ENCODE measurements around the gene FGD2.

Gene FGD2

DNA sequence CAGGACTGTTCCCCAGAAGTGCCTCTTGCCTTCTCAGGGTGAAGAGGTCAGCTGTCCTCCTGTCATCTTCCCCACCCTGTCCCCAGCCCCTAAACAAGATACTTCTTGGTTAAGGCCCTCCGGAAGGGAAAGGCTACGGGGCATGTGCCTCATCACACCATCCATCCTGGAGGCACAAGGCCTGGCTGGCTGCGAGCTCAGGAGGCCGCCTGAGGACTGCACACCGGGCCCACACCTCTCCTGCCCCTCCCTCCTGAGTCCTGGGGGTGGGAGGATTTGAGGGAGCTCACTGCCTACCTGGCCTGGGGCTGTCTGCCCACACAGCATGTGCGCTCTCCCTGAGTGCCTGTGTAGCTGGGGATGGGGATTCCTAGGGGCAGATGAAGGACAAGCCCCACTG, 41.1 kb upstream of the FGD2 start:
- Histone ChIP-seq H3K4me3 (ENCODE audit: low read depth, low read length) (no peak overlapping the region), H3K27me3 (ENCODE audit: control insufficient read depth, insufficient read depth, low read length) (no peaks in the 10 kb centered on the region), H3K4me1 (ENCODE audit: control insufficient read depth, insufficient read depth, low read length) (peaks cover 2% of the 10 kb centered on the region; the same call in 1 of the 2 replicates), H3K9me3 (ENCODE audit: control insufficient read depth, insufficient read depth, low read length) (no peaks in the 10 kb centered on the region), H3K9ac (ENCODE audit: low read depth, low read length) (no peak overlapping the region), H3K36me3 (ENCODE audit: control insufficient read depth, insufficient read depth, low read length) (peaks cover 26% of the 10 kb centered on the region), H3K27ac (ENCODE audit: low read depth, low read length) (no peak overlapping the region)

DNA sequence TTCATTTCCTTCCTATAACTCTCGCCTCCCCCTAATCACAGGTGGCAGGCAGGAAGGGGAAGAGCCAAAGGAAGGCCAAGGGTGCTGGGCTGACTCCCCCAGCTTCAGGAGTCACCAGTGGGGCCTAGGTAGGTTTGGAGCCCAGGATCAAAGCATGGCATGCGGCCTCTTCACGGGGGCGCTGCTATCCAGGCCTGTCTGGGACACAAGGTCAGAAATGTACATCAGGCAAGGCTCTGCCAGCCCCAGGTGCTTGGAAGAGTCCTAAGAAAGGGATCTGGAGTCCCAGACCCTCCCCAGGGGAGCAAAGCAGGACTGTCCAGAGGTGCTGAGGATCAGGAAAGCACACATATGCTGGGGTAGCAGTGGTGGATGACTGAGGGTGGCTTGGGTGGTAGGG, 40.5 kb upstream of the FGD2 start:
- Histone ChIP-seq H3K4me3 (ENCODE audit: low read depth, low read length) (no peak overlapping the region), H3K27me3 (ENCODE audit: control insufficient read depth, insufficient read depth, low read length) (no peaks in the 10 kb centered on the region), H3K27ac (ENCODE audit: low read depth, low read length) (no peak overlapping the region), H3K9ac (ENCODE audit: low read depth, low read length) (no peak overlapping the region), H3K36me3 (ENCODE audit: control insufficient read depth, insufficient read depth, low read length) (peaks cover 31% of the 10 kb centered on the region), H3K9me3 (ENCODE audit: control insufficient read depth, insufficient read depth, low read length) (no peaks in the 10 kb centered on the region), H3K4me1 (ENCODE audit: control insufficient read depth, insufficient read depth, low read length) (peaks cover 2% of the 10 kb centered on the region; the same call in 1 of the 2 replicates)

DNA sequence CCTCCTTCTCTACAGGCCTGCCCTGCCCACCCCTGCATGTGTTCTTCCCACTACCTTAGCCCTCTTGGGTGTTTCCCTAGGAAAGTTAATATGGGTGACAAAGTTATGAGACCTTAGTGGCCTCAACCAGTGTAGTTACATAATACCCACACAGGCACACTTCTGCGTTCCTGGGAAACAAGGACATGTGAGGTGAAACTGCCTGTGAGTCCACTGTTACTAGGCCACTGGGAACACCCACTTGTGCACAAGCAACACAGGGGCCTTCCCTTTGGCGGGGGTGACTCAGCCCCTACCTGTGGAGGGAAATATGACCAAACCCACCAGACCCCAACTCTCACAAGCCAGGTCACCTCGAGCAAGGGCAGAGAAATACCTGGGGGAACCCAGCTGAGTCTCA, 38.2 kb upstream of the FGD2 start:
- no peaks in the 10 kb centered on the region for H3K9me3 ChIP-seq (ENCODE audit: control insufficient read depth, insufficient read depth, low read length)
- H3K4me1 ChIP-seq (ENCODE audit: control insufficient read depth, insufficient read depth, low read length): peaks cover 2% of the 10 kb centered on the region; the same call in 1 of the 2 replicates
- peaks cover 55% of the 10 kb centered on the region for H3K36me3 ChIP-seq (ENCODE audit: control insufficient read depth, insufficient read depth, low read length)
- no peak overlapping the region for H3K27ac ChIP-seq (ENCODE audit: low read depth, low read length)
- H3K9ac ChIP-seq (ENCODE audit: low read depth, low read length): no peak overlapping the region
- no peak overlapping the region for H3K4me3 ChIP-seq (ENCODE audit: low read depth, low read length)
- no peaks in the 10 kb centered on the region for H3K27me3 ChIP-seq (ENCODE audit: control insufficient read depth, insufficient read depth, low read length)

DNA sequence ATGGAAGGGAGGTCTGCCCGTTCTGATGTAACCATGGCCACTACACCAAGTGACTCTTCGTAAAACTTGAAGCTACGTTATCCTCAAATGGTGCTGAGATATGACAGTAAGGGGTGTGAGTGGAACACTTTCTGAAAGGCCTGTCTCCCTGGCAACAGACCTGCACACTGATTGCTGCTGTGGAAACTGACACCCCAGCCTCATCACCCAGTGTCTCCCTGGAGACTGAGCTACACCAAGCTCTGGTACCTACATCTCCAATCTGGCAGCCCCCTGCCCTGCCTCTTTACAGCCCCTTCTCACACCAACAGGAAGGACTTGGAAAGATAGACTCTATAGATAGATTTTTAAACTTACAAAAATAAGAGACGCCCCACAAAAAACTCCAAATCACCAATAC, 37.7 kb upstream of the FGD2 start:
- H3K4me1 ChIP-seq (ENCODE audit: control insufficient read depth, insufficient read depth, low read length): peaks cover 2% of the 10 kb centered on the region; the same call in 1 of the 2 replicates
- H3K9me3 ChIP-seq (ENCODE audit: control insufficient read depth, insufficient read depth, low read length): no peaks in the 10 kb centered on the region
- no peak overlapping the region for H3K27ac ChIP-seq (ENCODE audit: low read depth, low read length)
- H3K27me3 ChIP-seq (ENCODE audit: control insufficient read depth, insufficient read depth, low read length): no peaks in the 10 kb centered on the region
- no peak overlapping the region for H3K4me3 ChIP-seq (ENCODE audit: low read depth, low read length)
- no peak overlapping the region for H3K9ac ChIP-seq (ENCODE audit: low read depth, low read length)
- peaks cover 60% of the 10 kb centered on the region for H3K36me3 ChIP-seq (ENCODE audit: control insufficient read depth, insufficient read depth, low read length)

DNA sequence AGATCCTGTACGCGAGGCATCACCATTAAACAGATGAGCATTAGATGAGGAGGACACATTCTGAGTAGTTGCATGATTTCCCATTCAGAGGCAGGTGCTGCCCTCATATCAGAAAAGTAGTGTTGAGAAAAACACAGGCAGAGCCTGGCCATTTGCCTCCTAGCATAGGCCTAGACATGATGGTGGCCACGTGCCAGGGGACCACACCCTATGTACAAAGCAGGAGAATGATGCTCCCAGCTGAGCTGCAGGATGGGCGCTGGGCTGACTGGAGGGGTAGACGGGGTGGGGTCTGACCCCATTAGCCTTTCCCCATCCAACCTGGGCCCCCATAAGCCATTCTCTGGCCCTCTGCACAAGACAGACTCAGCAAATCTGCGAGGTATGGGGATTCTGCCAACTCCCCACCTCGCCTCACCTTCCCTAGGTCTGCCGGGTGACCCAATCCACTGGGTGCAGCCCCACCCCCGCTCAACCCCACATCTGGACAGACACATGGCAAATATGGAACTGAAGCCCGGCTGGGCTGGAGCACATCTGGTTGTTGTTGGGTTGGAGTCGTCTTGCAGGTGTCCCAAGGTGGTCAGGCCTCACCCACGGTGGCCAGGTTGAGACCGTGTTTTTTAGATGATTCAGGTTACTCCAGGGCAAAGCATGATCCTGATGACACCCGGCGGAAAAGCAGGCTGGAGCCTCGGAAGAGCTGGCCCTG, 37.0 kb upstream of the FGD2 start:
- no peak overlapping the region for H3K9ac ChIP-seq (ENCODE audit: low read depth, low read length)

DNA sequence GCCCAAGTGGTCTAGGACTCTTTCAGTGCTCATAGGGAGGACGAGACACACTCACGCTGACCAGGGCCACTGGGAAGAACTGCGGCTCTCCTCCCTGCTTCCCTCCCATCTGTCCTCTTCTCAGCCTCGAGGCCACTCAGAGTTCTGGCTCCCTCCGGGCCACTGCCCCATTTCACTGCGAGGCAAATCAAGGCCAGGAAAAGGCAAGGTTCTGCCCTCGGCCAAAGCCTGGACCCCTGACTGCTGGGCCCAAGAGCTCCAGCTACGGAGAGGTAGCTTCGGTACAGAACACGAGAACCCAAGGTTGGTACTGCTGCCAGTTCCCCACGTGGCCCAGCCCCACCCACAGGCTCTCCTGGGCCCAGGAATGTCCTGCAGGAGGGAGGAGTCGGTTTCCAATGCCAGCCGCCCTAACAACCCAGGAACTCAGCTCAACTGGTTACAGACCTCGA, 36.2 kb upstream of the FGD2 start:
- Histone ChIP-seq H3K9me3 (ENCODE audit: control insufficient read depth, insufficient read depth, low read length) (no peaks in the 10 kb centered on the region), H3K9ac (ENCODE audit: low read depth, low read length) (no peak overlapping the region), H3K27me3 (ENCODE audit: control insufficient read depth, insufficient read depth, low read length) (no peaks in the 10 kb centered on the region), H3K27ac (ENCODE audit: low read depth, low read length) (no peak overlapping the region), H3K4me1 (ENCODE audit: control insufficient read depth, insufficient read depth, low read length) (no peaks in the 10 kb centered on the region), H3K36me3 (ENCODE audit: control insufficient read depth, insufficient read depth, low read length) (peaks cover 75% of the 10 kb centered on the region), H3K4me3 (ENCODE audit: low read depth, low read length) (no peak overlapping the region)

More for the DNA sequence above, 37.0 kb upstream of the FGD2 start:
- no peaks in the 10 kb centered on the region for H3K4me1 ChIP-seq (ENCODE audit: control insufficient read depth, insufficient read depth, low read length)
- H3K9me3 ChIP-seq (ENCODE audit: control insufficient read depth, insufficient read depth, low read length): no peaks in the 10 kb centered on the region
- H3K36me3 ChIP-seq (ENCODE audit: control insufficient read depth, insufficient read depth, low read length): peaks cover 66% of the 10 kb centered on the region
- H3K27me3 ChIP-seq (ENCODE audit: control insufficient read depth, insufficient read depth, low read length): no peaks in the 10 kb centered on the region
- no peak overlapping the region for H3K27ac ChIP-seq (ENCODE audit: low read depth, low read length)
- H3K4me3 ChIP-seq (ENCODE audit: low read depth, low read length): no peak overlapping the region

DNA sequence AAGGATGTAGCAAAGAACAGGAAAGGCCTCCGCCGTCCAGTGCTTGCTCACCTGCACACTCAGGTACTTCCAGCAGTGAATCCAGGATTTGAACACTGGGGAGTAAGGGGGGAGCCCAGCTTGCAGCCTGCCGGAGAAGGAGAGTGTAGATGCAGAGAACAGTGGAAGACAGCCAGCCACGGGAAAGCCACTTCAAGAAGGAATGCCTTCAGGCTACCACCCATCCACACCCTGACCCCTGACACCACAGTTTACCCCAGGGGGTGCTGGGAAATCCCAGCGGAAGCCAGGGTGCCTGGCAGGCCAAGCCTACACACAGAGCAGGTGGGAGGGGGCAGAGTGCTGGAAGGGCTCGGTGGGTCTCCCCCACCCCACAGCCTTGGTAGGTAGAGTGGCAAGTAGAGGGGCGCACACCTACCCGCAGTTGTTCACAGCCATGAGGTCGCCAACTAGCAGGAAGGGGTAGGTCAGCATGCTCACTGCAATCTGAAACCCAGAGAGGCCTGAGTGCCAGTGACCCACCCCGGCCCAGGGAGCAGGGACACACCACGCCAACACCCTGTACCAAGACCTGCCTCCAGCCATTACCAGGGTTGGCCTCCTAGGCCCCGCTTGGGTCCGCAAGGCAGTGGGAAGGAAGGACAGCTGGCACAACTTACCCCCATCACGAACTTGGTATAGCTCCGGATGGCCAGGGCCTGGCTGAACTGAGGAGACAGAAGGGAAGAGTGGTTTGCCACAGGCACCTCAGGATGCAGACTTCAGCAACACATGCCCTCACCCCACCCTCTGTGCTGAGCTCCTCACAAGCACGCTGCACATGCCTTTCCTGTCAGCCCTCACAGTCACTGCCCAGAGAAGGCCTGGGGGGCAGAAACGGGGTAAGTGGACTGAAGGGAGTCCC, 35.2 kb upstream of the FGD2 start:
- Histone ChIP-seq H3K27me3 (ENCODE audit: control insufficient read depth, insufficient read depth, low read length) (no peaks in the 10 kb centered on the region), H3K9ac (ENCODE audit: low read depth, low read length) (no peak overlapping the region), H3K4me1 (ENCODE audit: control insufficient read depth, insufficient read depth, low read length) (no peaks in the 10 kb centered on the region), H3K4me3 (ENCODE audit: low read depth, low read length) (no peak overlapping the region), H3K27ac (ENCODE audit: low read depth, low read length) (no peak overlapping the region), H3K36me3 (ENCODE audit: control insufficient read depth, insufficient read depth, low read length) (peaks cover 85% of the 10 kb centered on the region), H3K9me3 (ENCODE audit: control insufficient read depth, insufficient read depth, low read length) (no peaks in the 10 kb centered on the region)

DNA sequence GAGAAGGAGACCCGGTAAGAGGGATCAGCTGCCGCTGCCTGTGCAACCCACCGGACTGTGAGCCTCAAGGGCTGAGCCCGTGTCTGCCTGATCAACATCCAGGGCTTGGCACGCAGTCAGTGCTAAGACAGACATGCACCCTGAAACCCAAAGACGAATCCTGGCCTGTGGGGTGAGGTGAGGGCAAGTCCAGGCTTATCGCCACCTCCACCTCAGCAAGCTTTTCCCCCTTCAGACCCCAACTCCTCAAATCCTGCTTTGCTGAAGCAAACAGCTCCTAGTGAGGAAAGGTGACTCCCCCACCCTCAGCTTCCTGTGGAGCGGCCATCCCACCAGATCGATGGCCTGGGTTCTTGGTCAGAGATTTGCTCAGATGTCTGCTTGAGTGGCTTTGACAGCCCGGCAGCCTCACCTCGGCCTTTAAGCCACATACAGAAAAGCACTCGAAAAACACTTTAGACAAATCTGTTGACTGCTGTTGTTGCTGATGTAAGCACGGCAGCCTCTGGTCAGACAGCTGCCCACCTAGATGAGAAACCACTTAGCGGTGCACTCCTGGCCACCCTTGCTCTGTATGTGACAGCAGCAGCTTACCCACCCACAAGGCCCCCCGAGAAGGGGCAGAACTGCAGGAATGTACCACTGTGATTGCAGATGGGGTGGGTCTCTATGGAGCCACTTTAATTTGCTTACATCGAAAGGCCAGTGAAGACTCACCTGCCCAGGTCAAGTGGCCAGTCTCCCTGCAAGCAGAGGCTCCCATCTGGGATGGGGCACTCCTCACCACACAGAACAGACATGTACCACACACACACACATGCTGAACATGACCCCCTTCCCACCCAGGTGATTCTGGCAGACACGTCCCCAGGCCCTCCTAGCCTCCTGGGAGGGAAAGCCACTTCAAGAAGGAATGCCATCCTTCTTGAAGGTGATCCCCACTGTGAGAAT, 34.3 kb upstream of the FGD2 start:
- Histone ChIP-seq H3K9ac (ENCODE audit: low read depth, low read length) (no peak overlapping the region), H3K27me3 (ENCODE audit: control insufficient read depth, insufficient read depth, low read length) (no peaks in the 10 kb centered on the region), H3K4me3 (ENCODE audit: low read depth, low read length) (no peak overlapping the region), H3K4me1 (ENCODE audit: control insufficient read depth, insufficient read depth, low read length) (no peaks in the 10 kb centered on the region), H3K9me3 (ENCODE audit: control insufficient read depth, insufficient read depth, low read length) (no peaks in the 10 kb centered on the region), H3K36me3 (ENCODE audit: control insufficient read depth, insufficient read depth, low read length) (peaks cover 94% of the 10 kb centered on the region), H3K27ac (ENCODE audit: low read depth, low read length) (no peak overlapping the region)

DNA sequence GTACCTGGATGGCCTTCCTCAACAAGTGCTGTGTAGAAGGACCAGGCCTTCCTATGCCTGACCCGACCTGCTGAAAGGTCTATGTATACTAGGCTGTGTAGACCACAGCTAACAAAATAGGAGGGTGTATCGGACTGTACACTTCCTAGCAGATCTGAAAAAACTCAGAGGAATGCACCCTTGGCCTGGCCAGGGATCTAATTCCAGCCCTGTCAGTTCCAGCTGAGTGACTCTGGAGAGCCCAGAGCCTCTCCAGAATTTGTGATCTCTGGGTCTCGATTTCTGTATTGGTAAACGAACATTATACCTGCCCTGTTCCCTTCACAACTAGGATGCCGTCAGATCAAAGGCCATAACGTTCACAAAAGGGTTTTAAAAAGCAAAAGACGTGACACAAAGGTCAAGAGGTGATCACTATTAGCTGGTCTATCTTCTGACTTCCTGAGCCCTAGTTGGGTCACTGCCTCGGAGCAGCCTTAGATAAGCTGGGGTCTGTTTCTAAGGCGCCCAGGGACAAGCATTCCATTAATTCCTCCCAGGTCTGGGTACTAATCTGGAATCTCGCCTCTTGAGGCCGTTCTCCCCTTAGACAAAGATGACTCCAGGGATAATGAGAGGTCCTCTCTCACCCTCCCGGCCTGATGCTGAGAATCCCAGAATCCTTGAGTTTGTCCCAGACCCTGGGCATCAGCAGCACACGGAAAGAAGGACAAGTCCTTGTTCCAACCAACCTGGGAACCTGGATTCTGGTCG, 33.4 kb upstream of the FGD2 start:
- H3K27me3 ChIP-seq (ENCODE audit: control insufficient read depth, insufficient read depth, low read length): no peaks in the 10 kb centered on the region
- no peaks in the 10 kb centered on the region for H3K4me1 ChIP-seq (ENCODE audit: control insufficient read depth, insufficient read depth, low read length)
- H3K36me3 ChIP-seq (ENCODE audit: control insufficient read depth, insufficient read depth, low read length): peaks cover 100% of the 10 kb centered on the region
- no peak overlapping the region for H3K27ac ChIP-seq (ENCODE audit: low read depth, low read length)
- H3K4me3 ChIP-seq (ENCODE audit: low read depth, low read length): no peak overlapping the region
- no peaks in the 10 kb centered on the region for H3K9me3 ChIP-seq (ENCODE audit: control insufficient read depth, insufficient read depth, low read length)
- H3K9ac ChIP-seq (ENCODE audit: low read depth, low read length): no peak overlapping the region

DNA sequence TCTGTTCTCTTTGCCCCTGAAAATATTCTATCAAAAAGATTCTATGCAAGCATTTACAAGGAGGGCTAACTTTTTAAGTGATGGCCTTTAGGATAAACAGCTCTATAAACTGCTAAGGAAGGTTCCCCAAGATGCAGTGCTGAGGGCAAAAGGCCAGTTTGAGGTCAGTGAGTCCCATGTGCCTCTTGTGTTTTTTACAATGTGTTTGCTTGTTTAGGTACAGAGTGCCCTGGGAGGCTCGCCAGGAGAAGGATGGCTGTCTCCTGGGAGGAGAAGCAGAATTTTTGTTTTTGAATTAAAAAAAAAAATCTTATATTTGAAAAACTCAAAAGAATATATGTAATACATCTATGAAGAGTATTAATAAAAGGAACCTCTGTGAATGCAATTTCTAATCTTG, 32.3 kb upstream of the FGD2 start:
- Histone ChIP-seq H3K9me3 (ENCODE audit: control insufficient read depth, insufficient read depth, low read length) (no peaks in the 10 kb centered on the region), H3K9ac (ENCODE audit: low read depth, low read length) (no peak overlapping the region), H3K4me3 (ENCODE audit: low read depth, low read length) (no peak overlapping the region), H3K27me3 (ENCODE audit: control insufficient read depth, insufficient read depth, low read length) (no peaks in the 10 kb centered on the region), H3K4me1 (ENCODE audit: control insufficient read depth, insufficient read depth, low read length) (no peaks in the 10 kb centered on the region), H3K36me3 (ENCODE audit: control insufficient read depth, insufficient read depth, low read length) (peaks cover 100% of the 10 kb centered on the region), H3K27ac (ENCODE audit: low read depth, low read length) (no peak overlapping the region)
